Renal cortex interstitium (tissue), 11 donors: ENCODE data around the gene UBA7. TPM values are rescaled to one million over a fixed set of nuclear protein-coding genes. Genes with fewer than 3 reads are reported as not detected.
"Not testable (repeated sequence)": the region's sequence is repeated elsewhere in the genome, so short reads cannot be mapped to it uniquely, and the experiment has no call there.

ENCODE experiments used
- DNase-seq, 11 donors: peaks; one replicate each; pipeline ENCODE4 v3.0.0-alpha.2; 2013; ENCODE audit warnings: low read depth in 9 of 11, low spot score in 4 of 11; ENCODE audit errors: extremely low read depth in 1 of 11
- polyA plus RNA-seq, 3 donors: library from polyadenylated mRNA; unstranded; fragments of 120-200 nt; gene quantifications; one replicate each; pipeline ENCODE4 v1.2.1, GENCODE V29; 2013; ENCODE audit not compliant: insufficient read length in 3 of 3

UBA7 gene
- polyA plus RNA-seq, 3 donors, result 31.8 to 50.9 (median 36.5) TPM

- no peak for DNase-seq
These were observed 22.9 kb downstream of the UBA7 start for GRCh38 chr3:49790626-49791411.

GRCh38 chr3:49788056-49788455, 25.7 kb downstream of the UBA7 start:
- DNase-seq, result no peak

GRCh38 chr3:49787536-49787935, 26.2 kb downstream of the UBA7 start:
- DNase-seq, result no peak

- no peak for DNase-seq
These were observed 26.6 kb downstream of the UBA7 start for GRCh38 chr3:49787182-49787464.

GRCh38 chr3:49786357-49787181, 27.2 kb downstream of the UBA7 start, which contains the start of gene IP6K1:
IP6K1 (minus strand) TSS chr3:49786542; CDS start chr3:49748040, 38,502 bp downstream.
- DNase-seq, result peak; percentile 98 to 100 (median 100)

GRCh38 chr3:49785565-49786356, 28.0 kb downstream of the UBA7 start:
- DNase-seq, result no peak

GRCh38 chr3:49782277-49782676, 31.5 kb downstream of the UBA7 start:
- not testable (repeated sequence) for DNase-seq

GRCh38 chr3:49781415-49782199, 32.1 kb downstream of the UBA7 start:
- DNase-seq, result no peak

- not testable (repeated sequence) for DNase-seq
These were observed 32.8 kb downstream of the UBA7 start for GRCh38 chr3:49780975-49781365.

- no peak for DNase-seq
These were observed 33.4 kb downstream of the UBA7 start for GRCh38 chr3:49780080-49780974.

- no peak for DNase-seq
These were observed 34.2 kb downstream of the UBA7 start for GRCh38 chr3:49779358-49780079.

- DNase-seq, result not testable (repeated sequence)
These were observed 37.7 kb downstream of the UBA7 start for GRCh38 chr3:49776101-49776500.

GRCh38 chr3:49775538-49775937, 38.2 kb downstream of the UBA7 start:
- DNase-seq, result no peak

GRCh38 chr3:49772703-49773102, 41.0 kb downstream of the UBA7 start:
- DNase-seq, result no peak

GRCh38 chr3:49771340-49771938, 42.3 kb downstream of the UBA7 start:
- DNase-seq, result no peak

- DNase-seq, result no peak
These were observed 43.8 kb downstream of the UBA7 start for GRCh38 chr3:49769926-49770325.
